ENCODE results near the gene WNT5B. TPM values are rescaled to one million over a fixed set of nuclear protein-coding genes. Genes with fewer than 3 reads are reported as not detected.

Gene WNT5B
- total and polyA plus RNA-seq, 2 of the 8 experiments (the other 6 are each of a cell fraction or from before 2014, with no cell fraction given), result 0.91 to 1.2 TPM

DNA sequence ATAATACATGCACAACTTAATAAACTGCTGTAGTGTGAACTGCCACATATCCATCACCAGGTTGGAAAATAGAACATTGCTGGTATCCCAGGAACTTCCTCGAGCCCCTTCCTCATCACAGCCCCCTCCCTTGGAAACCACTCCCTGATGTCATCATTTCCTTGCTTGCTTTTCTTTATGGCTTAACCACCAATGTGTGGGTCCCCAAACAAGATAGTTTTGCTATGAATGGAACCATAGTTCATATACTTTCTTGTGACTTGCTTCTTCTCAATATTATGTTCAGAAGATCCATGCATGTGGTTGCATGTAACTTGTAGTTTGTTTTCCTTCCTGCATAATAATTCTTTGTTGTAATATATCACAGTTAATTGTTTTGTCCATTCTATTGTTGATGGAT is 8.9 kb upstream of the WNT5B start (continued):
- TF ChIP-seq NRF1 (IDR thresholded peaks at IDR 0.05; ENCODE audit: low read depth, low read length), result no peak
- TF ChIP-seq SP2 (IDR thresholded peaks at IDR 0.05; ENCODE audit: low read length), result no peak
- TF ChIP-seq SIN3A (conservative IDR thresholded peaks at IDR 0.05 in 1 of 2, IDR thresholded peaks at IDR 0.05 in 1 of 2; ENCODE audit: low read depth in 1 of 2, low read length in 2 of 2), result no peak
- TF ChIP-seq, protein P1, sequence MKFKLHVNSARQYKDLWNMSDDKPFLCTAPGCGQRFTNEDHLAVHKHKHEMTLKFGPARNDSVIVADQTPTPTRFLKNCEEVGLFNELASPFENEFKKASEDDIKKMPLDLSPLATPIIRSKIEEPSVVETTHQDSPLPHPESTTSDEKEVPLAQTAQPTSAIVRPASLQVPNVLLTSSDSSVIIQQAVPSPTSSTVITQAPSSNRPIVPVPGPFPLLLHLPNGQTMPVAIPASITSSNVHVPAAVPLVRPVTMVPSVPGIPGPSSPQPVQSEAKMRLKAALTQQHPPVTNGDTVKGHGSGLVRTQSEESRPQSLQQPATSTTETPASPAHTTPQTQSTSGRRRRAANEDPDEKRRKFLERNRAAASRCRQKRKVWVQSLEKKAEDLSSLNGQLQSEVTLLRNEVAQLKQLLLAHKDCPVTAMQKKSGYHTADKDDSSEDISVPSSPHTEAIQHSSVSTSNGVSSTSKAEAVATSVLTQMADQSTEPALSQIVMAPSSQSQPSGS (IDR thresholded peaks at IDR 0.05; ENCODE audit: low read length), result no peak
- no peak for TF ChIP-seq POLR2A (IDR thresholded peaks at IDR 0.05; ENCODE audit: control extremely low read depth in 1 of 2, low read depth in 2 of 2, low read length in 2 of 2)

All from H1 (cell line).